Measurements from ENCODE around the gene SBK3.

DNA sequence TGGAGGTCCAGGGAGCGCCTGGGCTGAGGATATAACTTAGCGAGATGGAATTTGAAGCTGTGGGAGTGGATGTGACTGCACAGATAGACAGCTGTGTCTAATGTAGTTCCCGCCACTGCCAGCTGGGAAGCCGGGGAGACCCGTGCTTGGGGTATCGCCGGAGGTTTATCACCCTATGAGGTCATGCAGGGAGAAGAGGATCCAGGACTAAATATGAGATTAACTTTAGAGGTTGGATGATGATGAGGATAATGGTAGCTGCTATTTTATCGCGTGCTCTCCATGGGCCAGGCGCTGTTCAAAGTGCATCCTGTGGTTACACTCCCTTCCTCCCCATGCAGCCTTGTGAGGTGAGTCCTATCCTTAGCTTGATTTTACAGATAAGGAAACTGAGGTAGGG is 37.2 kb downstream of the SBK3 start:
- TF ChIP-seq, protein P1, sequence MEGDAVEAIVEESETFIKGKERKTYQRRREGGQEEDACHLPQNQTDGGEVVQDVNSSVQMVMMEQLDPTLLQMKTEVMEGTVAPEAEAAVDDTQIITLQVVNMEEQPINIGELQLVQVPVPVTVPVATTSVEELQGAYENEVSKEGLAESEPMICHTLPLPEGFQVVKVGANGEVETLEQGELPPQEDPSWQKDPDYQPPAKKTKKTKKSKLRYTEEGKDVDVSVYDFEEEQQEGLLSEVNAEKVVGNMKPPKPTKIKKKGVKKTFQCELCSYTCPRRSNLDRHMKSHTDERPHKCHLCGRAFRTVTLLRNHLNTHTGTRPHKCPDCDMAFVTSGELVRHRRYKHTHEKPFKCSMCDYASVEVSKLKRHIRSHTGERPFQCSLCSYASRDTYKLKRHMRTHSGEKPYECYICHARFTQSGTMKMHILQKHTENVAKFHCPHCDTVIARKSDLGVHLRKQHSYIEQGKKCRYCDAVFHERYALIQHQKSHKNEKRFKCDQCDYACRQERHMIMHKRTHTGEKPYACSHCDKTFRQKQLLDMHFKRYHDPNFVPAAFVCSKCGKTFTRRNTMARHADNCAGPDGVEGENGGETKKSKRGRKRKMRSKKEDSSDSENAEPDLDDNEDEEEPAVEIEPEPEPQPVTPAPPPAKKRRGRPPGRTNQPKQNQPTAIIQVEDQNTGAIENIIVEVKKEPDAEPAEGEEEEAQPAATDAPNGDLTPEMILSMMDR (IDR thresholded peaks at IDR 0.05): no peak
- TF ChIP-seq POLR2A (IDR thresholded peaks at IDR 0.05): no peak

Data from prostate gland (tissue), 2 donors.